Omental fat pad (tissue), 4 donors: ENCODE measurements around the gene DHRS13. TPM values are rescaled to one million over a fixed set of nuclear protein-coding genes. Genes with fewer than 3 reads are reported as not detected.

Experiments
- ATAC-seq: fragments of 150-250 bp; one replicate; pipeline ENCODE4 v1.9.1; 2016; ENCODE audit warnings: mild to moderate bottlenecking, moderate library complexity; ENCODE audit not compliant: low FRiP score
- DNase-seq: peaks from one replicate; pipeline ENCODE4 v3.0.0-alpha.2; 2019; ENCODE audit warnings: low spot score
- CTCF ChIP-seq, 3 donors: fragments of 450-650 bp; IDR thresholded peaks; one replicate each; pipeline ENCODE4 v1.5.1; 2016 to 2017; ENCODE audit warnings: antibody characterized with exemption in 3 of 3, mild to moderate bottlenecking in 3 of 3, moderate library complexity in 2 of 3
- total RNA-seq, 4 donors: library from RNA; depleted of rRNA; stranded (reverse); fragments of >200 nt; gene quantifications; one replicate each; pipeline ENCODE4 v1.1.0, GENCODE V29; 2016

DHRS13 gene
- total RNA-seq, 4 donors from 2014 or later: 5.0 to 11.3 (median 6.3) TPM

GRCh38 chr17:28863953-28864352 is 38.9 kb downstream of the DHRS13 start:
- no peak for TF ChIP-seq CTCF (IDR thresholded peaks at IDR 0.05)
- ATAC-seq: no peak

GRCh38 chr17:28862561-28862960 is 40.3 kb downstream of the DHRS13 start:
- ATAC-seq (no peak), DNase-seq (no peak)
- TF ChIP-seq CTCF (IDR thresholded peaks at IDR 0.05): no peak

More at GRCh38 chr17:28863953-28864352, 38.9 kb downstream of the DHRS13 start:
- no peak for DNase-seq

GRCh38 chr17:28861393-28862203 is 41.3 kb downstream of the DHRS13 start:
- no peak for TF ChIP-seq CTCF (IDR thresholded peaks at IDR 0.05)
- ATAC-seq (no peak), DNase-seq (no peak)

GRCh38 chr17:28860363-28860808 is 42.5 kb downstream of the DHRS13 start:
- DNase-seq (no peak), ATAC-seq (no peak)
- TF ChIP-seq CTCF (IDR thresholded peaks at IDR 0.05): no peak

GRCh38 chr17:28858801-28859355 is 44.0 kb downstream of the DHRS13 start:
- ATAC-seq (no peak), DNase-seq (no peak)
- no peak for TF ChIP-seq CTCF (IDR thresholded peaks at IDR 0.05)

- no peak for TF ChIP-seq CTCF (IDR thresholded peaks at IDR 0.05)
- ATAC-seq (no peak), DNase-seq (no peak)
Observed at GRCh38 chr17:28857905-28858800, 44.7 kb downstream of the DHRS13 start.
